H1 (cell line): ENCODE data around the gene WDFY4.

Experiments used
- BACH1 ChIP-seq: IDR thresholded peaks from 2 replicates; pipeline ENCODE4 v1.6.1; 2012; ENCODE audit warnings: low read length, improper control_type of control experiment
- POLR2A ChIP-seq, 2 experiments: IDR thresholded peaks; 1 replicate in 1 of 2; 2 replicates in 1 of 2; pipeline ENCODE4 v1.6.1; 2011; ENCODE audit warnings: low read depth in 2 of 2, low read length in 2 of 2, mild to moderate bottlenecking in 2 of 2; ENCODE audit errors: control extremely low read depth in 1 of 2
- RNF2 ChIP-seq: fragments of 200-900, 300-1000 bp; sonication (generic); IDR thresholded peaks from 2 replicates; pipeline ENCODE4 v1.7.1; 2016; ENCODE audit warnings: borderline replicate concordance, low read depth, mild to moderate bottlenecking, antibody characterized with exemption, low read length; ENCODE audit not compliant: poor library complexity, severe bottlenecking; ENCODE audit errors: missing control alignments
- SP1 ChIP-seq: IDR thresholded peaks from 2 replicates; pipeline ENCODE4 v1.6.1; 2011; ENCODE audit warnings: low read depth, low read length
- ZNF274 ChIP-seq: IDR thresholded peaks from 2 replicates; pipeline ENCODE4 v1.7.0; 2012; ENCODE audit warnings: low read length, borderline replicate concordance; ENCODE audit errors: extremely low read depth
- TF ChIP-seq, protein P1 (sequence below): IDR thresholded peaks from 2 replicates; pipeline ENCODE4 v1.6.1; 2012; ENCODE audit warnings: inconsistent platforms
- TF ChIP-seq, protein P2 (sequence below), 3 experiments: IDR thresholded peaks; 1 replicate in 2 of 3; 2 replicates in 1 of 3; pipeline versions ENCODE4 v1.5.1 to v1.6.1; 2011; ENCODE audit warnings: low read length in 3 of 3, mild to moderate bottlenecking in 3 of 3, inconsistent platforms in 2 of 3, low read depth in 1 of 3, moderate library complexity in 1 of 3; ENCODE audit not compliant: insufficient read depth in 1 of 3; ENCODE audit errors: control extremely low read depth in 1 of 3

DNA sequence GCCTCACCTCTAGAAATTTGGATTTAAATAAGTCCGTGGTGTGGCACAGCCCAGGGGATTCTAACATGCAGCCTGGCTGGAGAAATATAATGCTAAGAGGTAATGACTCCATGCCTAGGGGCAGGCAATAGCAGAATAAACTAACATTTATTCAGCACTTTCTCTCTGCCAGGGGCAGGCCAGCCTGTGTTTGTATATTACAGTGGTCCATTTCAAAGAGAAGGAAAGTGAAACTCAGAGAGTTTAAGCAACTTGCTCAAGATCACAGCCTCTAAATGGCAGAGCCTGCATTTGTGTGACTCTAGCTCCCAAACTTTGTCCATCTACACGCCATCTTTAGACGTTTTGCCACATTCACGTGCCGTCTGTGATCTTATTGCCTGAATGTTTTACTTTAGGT is 261.7 kb downstream of the WDFY4 start:
- TF ChIP-seq POLR2A (IDR thresholded peaks at IDR 0.05; ENCODE audit: control extremely low read depth in 1 of 2, low read depth in 2 of 2, low read length in 2 of 2) (no peak), SP1 (no peak), BACH1 (no peak), ZNF274 (no peak), RNF2 (no peak)
- TF ChIP-seq, protein P1, sequence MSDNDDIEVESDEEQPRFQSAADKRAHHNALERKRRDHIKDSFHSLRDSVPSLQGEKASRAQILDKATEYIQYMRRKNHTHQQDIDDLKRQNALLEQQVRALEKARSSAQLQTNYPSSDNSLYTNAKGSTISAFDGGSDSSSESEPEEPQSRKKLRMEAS: no peak
- TF ChIP-seq, protein P2, sequence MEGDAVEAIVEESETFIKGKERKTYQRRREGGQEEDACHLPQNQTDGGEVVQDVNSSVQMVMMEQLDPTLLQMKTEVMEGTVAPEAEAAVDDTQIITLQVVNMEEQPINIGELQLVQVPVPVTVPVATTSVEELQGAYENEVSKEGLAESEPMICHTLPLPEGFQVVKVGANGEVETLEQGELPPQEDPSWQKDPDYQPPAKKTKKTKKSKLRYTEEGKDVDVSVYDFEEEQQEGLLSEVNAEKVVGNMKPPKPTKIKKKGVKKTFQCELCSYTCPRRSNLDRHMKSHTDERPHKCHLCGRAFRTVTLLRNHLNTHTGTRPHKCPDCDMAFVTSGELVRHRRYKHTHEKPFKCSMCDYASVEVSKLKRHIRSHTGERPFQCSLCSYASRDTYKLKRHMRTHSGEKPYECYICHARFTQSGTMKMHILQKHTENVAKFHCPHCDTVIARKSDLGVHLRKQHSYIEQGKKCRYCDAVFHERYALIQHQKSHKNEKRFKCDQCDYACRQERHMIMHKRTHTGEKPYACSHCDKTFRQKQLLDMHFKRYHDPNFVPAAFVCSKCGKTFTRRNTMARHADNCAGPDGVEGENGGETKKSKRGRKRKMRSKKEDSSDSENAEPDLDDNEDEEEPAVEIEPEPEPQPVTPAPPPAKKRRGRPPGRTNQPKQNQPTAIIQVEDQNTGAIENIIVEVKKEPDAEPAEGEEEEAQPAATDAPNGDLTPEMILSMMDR (IDR thresholded peaks at IDR 0.05; ENCODE audit: control extremely low read depth in 1 of 3, insufficient read depth in 1 of 3, low read depth in 1 of 3, low read length in 3 of 3): no peak
